HK-2 (cell line): ENCODE data around the gene CIAO3.

Source experiments
- DNase-seq: peaks from one replicate; pipeline ENCODE4 v3.0.0-alpha.2; 2018; ENCODE audit not compliant: unreplicated experiment

Gene CIAO3

GRCh38 chr16:740764-741505 lies at the start of gene CIAO3:
TSS of gene CIAO3 (minus strand) at chr16:740997. CDS start at chr16:740985, 12 bp downstream.
- DNase-seq = peak; percentile 87

- DNase-seq = no peak
Measured at GRCh38 chr16:790086-790485, 49.3 kb upstream of the CIAO3 start.

- DNase-seq = no peak
Measured at GRCh38 chr16:789191-789850, 48.5 kb upstream of the CIAO3 start.

GRCh38 chr16:788399-789126 lies 47.8 kb upstream of the CIAO3 start, which contains the start of gene CHTF18:
TSS of gene CHTF18 (plus strand) at chr16:788620. CDS start at chr16:788685, 65 bp downstream.
- peak; percentile 87 for DNase-seq

GRCh38 chr16:787978-788398 lies 47.2 kb upstream of the CIAO3 start, which contains the start of gene RPUSD1:
TSS of gene RPUSD1 (minus strand) at chr16:788381. CDS start at chr16:787737, 644 bp downstream.
- DNase-seq = no peak

GRCh38 chr16:787321-787966 lies 46.6 kb upstream of the CIAO3 start:
- DNase-seq = no peak

GRCh38 chr16:785563-786535 lies 45.1 kb upstream of the CIAO3 start:
- DNase-seq = no peak

- no peak for DNase-seq
Measured at GRCh38 chr16:784431-784830, 43.6 kb upstream of the CIAO3 start.

GRCh38 chr16:783404-784161 lies 42.8 kb upstream of the CIAO3 start:
- DNase-seq = no peak

GRCh38 chr16:782766-783403 lies 42.1 kb upstream of the CIAO3 start:
- DNase-seq = no peak

GRCh38 chr16:782258-782657 lies 41.5 kb upstream of the CIAO3 start:
- no peak for DNase-seq

GRCh38 chr16:781346-782010 lies 40.7 kb upstream of the CIAO3 start:
- DNase-seq = no peak

GRCh38 chr16:780296-780695 lies 39.5 kb upstream of the CIAO3 start:
- DNase-seq = no peak

- DNase-seq = no peak
Measured at GRCh38 chr16:779561-779960, 38.8 kb upstream of the CIAO3 start.

GRCh38 chr16:778909-779527 lies 38.2 kb upstream of the CIAO3 start:
- DNase-seq = no peak

GRCh38 chr16:778447-778846 lies 37.6 kb upstream of the CIAO3 start:
- DNase-seq = no peak

- DNase-seq = peak; percentile 61
Measured at GRCh38 chr16:777826-778225, 37.0 kb upstream of the CIAO3 start.

- no peak for DNase-seq
Measured at GRCh38 chr16:776824-777223, 36.0 kb upstream of the CIAO3 start.
